ENCODE data around the gene SPNS3. TPM values are rescaled to one million over a fixed set of nuclear protein-coding genes. Genes with fewer than 3 reads are reported as not detected.
A peak's percentile ranks its signal among the peaks of the same experiment; 100 is the strongest.

SPNS3 gene
- total RNA-seq, 8 experiments from 2014 or later, result 0.05 to 0.66 (median 0.49) TPM; not detected in 4

- Histone ChIP-seq H3K4me3 (no peak overlapping the region), H3K4me1 (replicated peaks in 1 of 2) (no peaks in the 10 kb centered on the region), H3K27ac (no peak overlapping the region)
- 58 to 100% (median 85%) methylated on average over 1 to 6 of the region's 8 CpGs; no CpG with 5 or more reads in 1 of the 10 experiments for WGBS, 10 experiments
- in situ Hi-C loops (cut with MboI; ENCODE audit: low pct_unique_long_range_greater_than_20kb in 2 of 9, low sequenced_read_pairs in 9 of 9, unreplicated experiment in 9 of 9), result loop anchor here in 3 of 9 experiments (25.0 kb wide), 1 partner anchor 196 kb away; no protein-coding TSS in a partner anchor
- ATAC-seq (replicated peaks in 6 of 8), result peak in 2 of 8 experiments; percentile 42 to 64
Measured at GRCh38 chr17:4407851-4408250, 25.9 kb upstream of the SPNS3 start.

GRCh38 chr17:4409659-4410058, 24.1 kb upstream of the SPNS3 start:
- no peak for ATAC-seq (replicated peaks in 6 of 8)
- Histone ChIP-seq H3K4me1 (replicated peaks in 1 of 2) (no peaks in the 10 kb centered on the region), H3K27ac (no peak overlapping the region), H3K4me3 (no peak overlapping the region)
- 38 to 100% (median 70%) methylated on average over 1 to 6 of the region's 6 CpGs; no CpG with 5 or more reads in 1 of the 10 experiments for WGBS, 10 experiments
- in situ Hi-C loops (cut with MboI; ENCODE audit: low pct_unique_long_range_greater_than_20kb in 2 of 9, low sequenced_read_pairs in 9 of 9, unreplicated experiment in 9 of 9), result loop anchor here in 6 of 9 experiments (10.0 to 25.0 kb wide), 3 partner anchors 195 to 205 kb away; no protein-coding TSS in a partner anchor

GRCh38 chr17:4411201-4411600, 22.5 kb upstream of the SPNS3 start:
- WGBS, 10 experiments, result 80 to 100% (median 89%) methylated on average over 1 to 3 of the region's 3 CpGs; no CpG with 5 or more reads in 2 of the 10 experiments
- in situ Hi-C loops (cut with MboI; ENCODE audit: low pct_unique_long_range_greater_than_20kb in 2 of 9, low sequenced_read_pairs in 9 of 9, unreplicated experiment in 9 of 9), result loop anchor here in 6 of 9 experiments (10.0 to 25.0 kb wide), 3 partner anchors 196 to 206 kb away; no protein-coding TSS in a partner anchor
- no peak for ATAC-seq (replicated peaks in 6 of 8)
- no peak overlapping the region for H3K27ac ChIP-seq
- H3K4me3 ChIP-seq, result no peak overlapping the region
- H3K4me1 ChIP-seq (replicated peaks in 1 of 2), result no peaks in the 10 kb centered on the region

- Histone ChIP-seq H3K4me3 (no peak overlapping the region), H3K4me1 (replicated peaks in 1 of 2) (no peaks in the 10 kb centered on the region), H3K27ac (no peak overlapping the region)
- peak; percentile 94 to 100 (median 98) for ATAC-seq (replicated peaks in 6 of 8)
- in situ Hi-C loops (cut with MboI; ENCODE audit: low pct_unique_long_range_greater_than_20kb in 2 of 9, low sequenced_read_pairs in 9 of 9, unreplicated experiment in 9 of 9), result loop anchor here in 6 of 9 experiments (10.0 to 25.0 kb wide), 3 partner anchors 198 to 208 kb away; no protein-coding TSS in a partner anchor
- 12 to 68% (median 30%) methylated on average over 2 to 12 of the region's 27 CpGs; no CpG with 5 or more reads in 3 of the 10 experiments for WGBS, 10 experiments
Measured at GRCh38 chr17:4412933-4413831, 20.6 kb upstream of the SPNS3 start.

- in situ Hi-C loops (cut with MboI; ENCODE audit: low pct_unique_long_range_greater_than_20kb in 2 of 9, low sequenced_read_pairs in 9 of 9, unreplicated experiment in 9 of 9), result loop anchor here in 6 of 9 experiments (10.0 to 25.0 kb wide), 3 partner anchors 202 to 212 kb away; no protein-coding TSS in a partner anchor
- H3K4me3 ChIP-seq, result no peak overlapping the region
- no peak for ATAC-seq (replicated peaks in 6 of 8)
- H3K27ac ChIP-seq, result no peak overlapping the region
- H3K4me1 ChIP-seq (replicated peaks in 1 of 2), result peaks cover 0 to 3% of the 10 kb centered on the region in 2 donors
- WGBS, 10 experiments, result 20 to 83% (median 75%) methylated on average over 1 to 2 of the region's 2 CpGs; no CpG with 5 or more reads in 6 of the 10 experiments
Measured at GRCh38 chr17:4417129-4417667, 16.5 kb upstream of the SPNS3 start.

GRCh38 chr17:4420692-4421131, 13.0 kb upstream of the SPNS3 start:
- WGBS, 10 experiments, result 0 to 18% (median 0%) methylated on average over 1 to 7 of the region's 7 CpGs; no CpG with 5 or more reads in 3 of the 10 experiments
- in situ Hi-C loops (cut with MboI; ENCODE audit: low pct_unique_long_range_greater_than_20kb in 2 of 9, low sequenced_read_pairs in 9 of 9, unreplicated experiment in 9 of 9), result loop anchor here in 3 of 9 experiments (25.0 kb wide), 1 partner anchor 208 kb away; no protein-coding TSS in a partner anchor

GRCh38 chr17:4422864-4423263, 10.9 kb upstream of the SPNS3 start:
- in situ Hi-C loops (cut with MboI; ENCODE audit: low pct_unique_long_range_greater_than_20kb in 2 of 9, low sequenced_read_pairs in 9 of 9, unreplicated experiment in 9 of 9), result loop anchor here in 3 of 9 experiments (25.0 kb wide), 1 partner anchor 211 kb away; no protein-coding TSS in a partner anchor
- ATAC-seq (replicated peaks in 6 of 8), result peak in 3 of 8 experiments; percentile 58 to 75 (median 74)
- 6 to 100% (median 33%) methylated on average over 1 to 5 of the region's 6 CpGs; no CpG with 5 or more reads in 3 of the 10 experiments for WGBS, 10 experiments
- Histone ChIP-seq H3K4me3 (no peak overlapping the region), H3K4me1 (replicated peaks in 1 of 2) (peaks cover 0 to 3% of the 10 kb centered on the region in 2 donors), H3K27ac (no peak overlapping the region)

More at GRCh38 chr17:4420692-4421131, 13.0 kb upstream of the SPNS3 start:
- ATAC-seq (replicated peaks in 6 of 8), result peak; percentile 70 to 97 (median 88)
- peaks cover 0 to 3% of the 10 kb centered on the region in 2 donors for H3K4me1 ChIP-seq (replicated peaks in 1 of 2)
- no peak overlapping the region for H3K27ac ChIP-seq
- no peak overlapping the region for H3K4me3 ChIP-seq

- WGBS, 10 experiments, result 41 to 91% (median 81%) methylated on average over 3 to 7 of the region's 10 CpGs; no CpG with 5 or more reads in 4 of the 10 experiments
- Histone ChIP-seq H3K27ac (no peak overlapping the region), H3K4me1 (replicated peaks in 1 of 2) (peaks cover 0 to 3% of the 10 kb centered on the region in 2 donors), H3K4me3 (no peak overlapping the region)
- in situ Hi-C loops (cut with MboI; ENCODE audit: low pct_unique_long_range_greater_than_20kb in 2 of 9, low sequenced_read_pairs in 9 of 9, unreplicated experiment in 9 of 9), result no loop called here
- ATAC-seq (replicated peaks in 6 of 8), result no peak
Measured at GRCh38 chr17:4425398-4425797, 8.3 kb upstream of the SPNS3 start.

- H3K27ac ChIP-seq, result no peak overlapping the region
- H3K4me1 ChIP-seq (replicated peaks in 1 of 2), result no peaks in the 10 kb centered on the region
- ATAC-seq (replicated peaks in 6 of 8), result no peak
- no peak overlapping the region for H3K4me3 ChIP-seq
- 68 to 100% (median 82%) methylated on average over 1 to 8 of the region's 10 CpGs; no CpG with 5 or more reads in 4 of the 10 experiments for WGBS, 10 experiments
- in situ Hi-C loops (cut with MboI; ENCODE audit: low pct_unique_long_range_greater_than_20kb in 2 of 9, low sequenced_read_pairs in 9 of 9, unreplicated experiment in 9 of 9), result no loop called here
Measured at GRCh38 chr17:4426499-4427208, 7.1 kb upstream of the SPNS3 start.

- H3K4me1 ChIP-seq (replicated peaks in 1 of 2), result no peaks in the 10 kb centered on the region
- in situ Hi-C loops (cut with MboI; ENCODE audit: low pct_unique_long_range_greater_than_20kb in 2 of 9, low sequenced_read_pairs in 9 of 9, unreplicated experiment in 9 of 9), result no loop called here
- no peak overlapping the region for H3K27ac ChIP-seq
- no peak for ATAC-seq (replicated peaks in 6 of 8)
- WGBS, 10 experiments, result 60 to 97% (median 73%) methylated on average over 3 to 5 of the region's 11 CpGs; no CpG with 5 or more reads in 5 of the 10 experiments
- no peak overlapping the region for H3K4me3 ChIP-seq
Measured at GRCh38 chr17:4427505-4427904, 6.2 kb upstream of the SPNS3 start.

- 44 to 100% (median 80%) methylated on average over 1 to 4 of the region's 4 CpGs; no CpG with 5 or more reads in 2 of the 10 experiments for WGBS, 10 experiments
- H3K4me3 ChIP-seq, result no peak overlapping the region
- H3K4me1 ChIP-seq (replicated peaks in 1 of 2), result no peaks in the 10 kb centered on the region
- no peak for ATAC-seq (replicated peaks in 6 of 8)
- in situ Hi-C loops (cut with MboI; ENCODE audit: low pct_unique_long_range_greater_than_20kb in 2 of 9, low sequenced_read_pairs in 9 of 9, unreplicated experiment in 9 of 9), result no loop called here
- H3K27ac ChIP-seq, result no peak overlapping the region
Measured at GRCh38 chr17:4436381-4436780, 2.6 kb downstream of the SPNS3 start.

GRCh38 chr17:4436846-4437245, 3.1 kb downstream of the SPNS3 start:
- Histone ChIP-seq H3K4me3 (no peak overlapping the region), H3K27ac (no peak overlapping the region), H3K4me1 (replicated peaks in 1 of 2) (no peaks in the 10 kb centered on the region)
- WGBS, 10 experiments, result 33 to 82% (median 70%) methylated on average over 1 to 4 of the region's 7 CpGs; no CpG with 5 or more reads in 6 of the 10 experiments
- in situ Hi-C loops (cut with MboI; ENCODE audit: low pct_unique_long_range_greater_than_20kb in 2 of 9, low sequenced_read_pairs in 9 of 9, unreplicated experiment in 9 of 9), result no loop called here
- no peak for ATAC-seq (replicated peaks in 6 of 8)

Measured in motor neuron (in vitro differentiated cells).